Mesendoderm (in vitro differentiated cells): ENCODE measurements around the gene FUT1.

ENCODE experiments used
- DNase-seq: peaks from one replicate; pipeline ENCODE4 v3.0.0; 2013
- H2AK5ac ChIP-seq: 2 replicates; pipeline ENCODE4 v1.6.1; 2013; ENCODE audit warnings: low read length, inconsistent platforms
- H2BK120ac ChIP-seq: 2 replicates; pipeline ENCODE4 v1.6.1; 2013; ENCODE audit warnings: low read depth, mild to moderate bottlenecking, low read length, moderate library complexity, mixed read lengths
- H2BK15ac ChIP-seq: replicated peaks from 2 replicates; pipeline ENCODE4 v1.6.1; 2013; ENCODE audit warnings: low read depth, mild to moderate bottlenecking, moderate library complexity
- H2BK5ac ChIP-seq: 2 replicates; pipeline ENCODE4 v1.6.1; 2013; ENCODE audit warnings: low read length, inconsistent platforms
- H3K18ac ChIP-seq: 2 replicates; pipeline ENCODE4 v1.6.1; 2013; ENCODE audit warnings: mild to moderate bottlenecking, low read length, mixed read lengths
- H3K23ac ChIP-seq: one replicate; pipeline ENCODE4 v1.6.1; 2013; ENCODE audit warnings: low read length
- H3K27ac ChIP-seq: 2 replicates; pipeline ENCODE4 v1.5.1; 2013; ENCODE audit warnings: low read depth, mild to moderate bottlenecking, inconsistent platforms, low read length, moderate library complexity
- H3K27me3 ChIP-seq: 2 replicates; pipeline ENCODE4 v1.6.1; 2013; ENCODE audit warnings: low read length, control low read depth, mild to moderate bottlenecking, inconsistent platforms; ENCODE audit not compliant: insufficient read depth, poor library complexity
- H3K36me3 ChIP-seq: 2 replicates; pipeline ENCODE4 v1.6.1; 2013; ENCODE audit warnings: low read length, inconsistent platforms; ENCODE audit not compliant: control insufficient read depth, insufficient read depth
- H3K4ac ChIP-seq: one replicate; pipeline ENCODE4 v1.6.1; 2013; ENCODE audit warnings: low read depth, mild to moderate bottlenecking, low read length, moderate library complexity
- H3K4me1 ChIP-seq: 2 replicates; pipeline ENCODE4 v1.6.1; 2013; ENCODE audit warnings: low read depth, low read length, inconsistent platforms; ENCODE audit not compliant: control insufficient read depth
- H3K4me2 ChIP-seq: 2 replicates; pipeline ENCODE4 v1.6.1; 2013; ENCODE audit warnings: low read length
- H3K4me3 ChIP-seq: 2 replicates; pipeline ENCODE4 v1.5.1; 2013; ENCODE audit warnings: mild to moderate bottlenecking, low read length
- H3K56ac ChIP-seq: one replicate; pipeline ENCODE4 v1.6.1; 2013; ENCODE audit warnings: low read length
- H3K79me1 ChIP-seq: 2 replicates; pipeline ENCODE4 v1.6.1; 2013; ENCODE audit warnings: low read length, inconsistent platforms
- H3K79me2 ChIP-seq: 2 replicates; pipeline ENCODE4 v1.6.1; 2013; ENCODE audit warnings: mild to moderate bottlenecking, low read length; ENCODE audit not compliant: control insufficient read depth, insufficient read depth
- H3K9ac ChIP-seq: 2 replicates; pipeline ENCODE4 v1.6.1; 2013; ENCODE audit warnings: low read length, inconsistent platforms
- H4K5ac ChIP-seq: one replicate; pipeline ENCODE4 v1.6.1; 2013; ENCODE audit warnings: low read length
- H4K8ac ChIP-seq: one replicate; pipeline ENCODE4 v1.6.1; 2013; ENCODE audit warnings: low read depth, mild to moderate bottlenecking, control low read depth, low read length, moderate library complexity
- WGBS: extraction: QIAGEN DNeasy Blood & Tissue Kit; methylation state at CpG from one replicate; pipeline ENCODE4 v1.1.7; 2013; ENCODE audit warnings: low lambda C conversion rate, missing lambda C conversion rate; ENCODE audit not compliant: insufficient coverage; ENCODE audit errors: extremely low coverage; 5-methylcytosine and 5-hydroxymethylcytosine counted together

The FUT1 gene

DNA sequence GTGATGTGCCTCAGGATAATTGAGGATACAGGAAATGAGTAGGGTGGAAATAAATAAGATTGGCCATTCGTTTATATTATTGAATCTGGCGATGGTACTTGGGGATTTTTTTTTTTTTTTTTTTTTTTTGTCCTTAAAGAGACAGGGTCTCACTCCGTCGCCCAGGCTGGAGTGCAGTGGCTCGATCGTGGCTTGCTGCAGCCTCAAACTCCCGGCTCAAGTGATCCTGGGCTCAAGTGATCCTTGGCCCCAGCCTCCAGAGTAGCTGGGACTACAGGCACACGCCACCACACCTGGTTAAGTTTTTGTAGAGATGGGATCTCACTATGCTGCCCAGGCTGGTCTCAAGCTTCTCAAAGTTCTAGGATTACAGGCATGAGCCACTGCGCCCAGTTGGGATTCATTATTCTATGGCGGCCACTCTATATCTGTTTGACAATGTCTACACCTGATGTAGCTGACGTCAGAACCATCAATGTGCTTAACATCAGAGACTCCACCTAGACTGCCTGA, 30.2 kb downstream of the FUT1 start:
- Histone ChIP-seq H2AK5ac (no peak overlapping the region), H3K79me1 (no peaks in the 10 kb centered on the region), H4K5ac (no peak overlapping the region), H2BK5ac (no peak overlapping the region), H3K27me3 (no peaks in the 10 kb centered on the region), H2BK120ac (no peak overlapping the region), H3K4ac (no peak overlapping the region), H3K4me3 (no peak overlapping the region), H3K36me3 (no peaks in the 10 kb centered on the region), H3K9ac (no peak overlapping the region), H3K4me2 (no peak overlapping the region), H4K8ac (no peak overlapping the region), H3K79me2 (no peaks in the 10 kb centered on the region), H3K27ac (no peak overlapping the region), H3K4me1 (no peaks in the 10 kb centered on the region), H2BK15ac (no peak overlapping the region), H3K23ac (no peak overlapping the region), H3K18ac (no peak overlapping the region), H3K56ac (no peak overlapping the region)
- no CpG with 5 or more reads among the region's 11 CpGs for WGBS
- no peak for DNase-seq

DNA sequence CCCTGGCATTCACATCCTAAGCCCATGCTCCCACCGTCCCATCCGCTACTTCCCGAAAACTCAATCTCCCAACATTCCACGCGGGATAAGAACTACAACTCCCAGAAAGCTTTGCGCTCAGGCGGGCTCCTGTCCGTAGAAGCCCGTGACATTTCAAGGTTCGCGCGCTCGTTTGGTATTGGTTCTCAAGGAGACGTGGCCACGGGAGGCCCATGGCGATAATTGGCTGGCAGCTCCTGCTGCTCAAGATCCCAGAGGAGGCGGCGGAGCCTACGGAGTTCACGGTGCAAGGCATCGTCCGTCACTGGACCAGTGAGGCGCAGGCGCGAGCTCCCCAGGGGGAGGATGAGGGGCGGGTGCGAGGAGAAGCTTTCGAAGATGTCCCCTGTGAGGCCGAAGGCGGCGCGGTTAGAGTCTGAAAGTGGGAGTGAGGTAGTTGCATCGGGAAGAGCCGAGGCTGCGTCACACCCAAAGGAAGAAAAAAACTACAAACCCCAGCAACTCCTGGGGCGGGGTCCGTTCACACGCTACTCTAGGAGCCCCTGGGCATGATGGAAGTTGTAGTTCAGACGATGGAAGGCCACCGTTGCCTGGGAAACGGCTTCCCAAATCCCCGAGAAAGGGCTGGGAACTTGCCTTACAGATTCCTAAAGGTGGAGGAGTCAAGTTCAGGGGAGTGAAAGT, 31.7 kb downstream of the FUT1 start:
- Histone ChIP-seq H3K27ac (no peak overlapping the region), H3K18ac (no peak overlapping the region), H2BK15ac (no peak overlapping the region), H3K9ac (peak overlapping the region; percentile 67), H3K23ac (no peak overlapping the region), H4K8ac (no peak overlapping the region), H3K4ac (no peak overlapping the region), H3K36me3 (no peaks in the 10 kb centered on the region), H3K4me3 (peak overlapping the region; percentile 33), H3K4me1 (peaks cover 4% of the 10 kb centered on the region), H2BK120ac (no peak overlapping the region), H3K56ac (peak overlapping the region; percentile 77), H3K79me2 (no peaks in the 10 kb centered on the region), H3K27me3 (no peaks in the 10 kb centered on the region), H3K4me2 (peak overlapping the region; percentile 44), H3K79me1 (no peaks in the 10 kb centered on the region), H2BK5ac (no peak overlapping the region), H2AK5ac (no peak overlapping the region), H4K5ac (no peak overlapping the region)
- DNase-seq: peak; percentile 100
- no CpG with 5 or more reads among the region's 42 CpGs for WGBS

DNA sequence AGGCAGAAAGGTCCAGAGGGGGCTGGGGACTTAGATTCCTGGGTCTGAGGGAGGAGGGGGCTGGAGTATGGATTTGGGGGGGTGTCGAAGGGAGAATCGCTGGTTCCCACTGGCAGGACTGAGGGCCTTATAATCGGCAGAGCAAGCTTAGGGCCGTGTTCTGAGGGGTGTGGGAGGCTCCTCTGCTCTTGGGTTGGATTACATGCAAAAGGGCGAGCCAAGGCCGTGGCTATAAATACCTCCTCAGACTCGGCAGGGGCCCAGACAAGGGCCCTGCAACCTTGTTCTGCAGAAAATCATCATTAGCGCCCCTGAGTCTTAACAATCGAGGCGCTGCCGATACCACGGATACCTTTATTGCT, 32.2 kb downstream of the FUT1 start:
- no peak overlapping the region for H2BK15ac ChIP-seq
- WGBS: no CpG with 5 or more reads among the region's 12 CpGs
- no peak overlapping the region for H3K4me2 ChIP-seq
- H3K36me3 ChIP-seq: no peaks in the 10 kb centered on the region
- H3K79me2 ChIP-seq: no peaks in the 10 kb centered on the region
- H3K4ac ChIP-seq: no peak overlapping the region
- no peak overlapping the region for H4K8ac ChIP-seq
- no peak overlapping the region for H2AK5ac ChIP-seq
- no peak overlapping the region for H3K56ac ChIP-seq
- no peak overlapping the region for H2BK5ac ChIP-seq
- no peak overlapping the region for H3K27ac ChIP-seq
- H3K23ac ChIP-seq: no peak overlapping the region
- H3K4me1 ChIP-seq: peaks cover 4% of the 10 kb centered on the region
- H3K9ac ChIP-seq: no peak overlapping the region
- no peaks in the 10 kb centered on the region for H3K79me1 ChIP-seq
- H3K27me3 ChIP-seq: no peaks in the 10 kb centered on the region
- no peak overlapping the region for H3K4me3 ChIP-seq
- H4K5ac ChIP-seq: no peak overlapping the region
- no peak overlapping the region for H3K18ac ChIP-seq
- DNase-seq: no peak
- H2BK120ac ChIP-seq: no peak overlapping the region

DNA sequence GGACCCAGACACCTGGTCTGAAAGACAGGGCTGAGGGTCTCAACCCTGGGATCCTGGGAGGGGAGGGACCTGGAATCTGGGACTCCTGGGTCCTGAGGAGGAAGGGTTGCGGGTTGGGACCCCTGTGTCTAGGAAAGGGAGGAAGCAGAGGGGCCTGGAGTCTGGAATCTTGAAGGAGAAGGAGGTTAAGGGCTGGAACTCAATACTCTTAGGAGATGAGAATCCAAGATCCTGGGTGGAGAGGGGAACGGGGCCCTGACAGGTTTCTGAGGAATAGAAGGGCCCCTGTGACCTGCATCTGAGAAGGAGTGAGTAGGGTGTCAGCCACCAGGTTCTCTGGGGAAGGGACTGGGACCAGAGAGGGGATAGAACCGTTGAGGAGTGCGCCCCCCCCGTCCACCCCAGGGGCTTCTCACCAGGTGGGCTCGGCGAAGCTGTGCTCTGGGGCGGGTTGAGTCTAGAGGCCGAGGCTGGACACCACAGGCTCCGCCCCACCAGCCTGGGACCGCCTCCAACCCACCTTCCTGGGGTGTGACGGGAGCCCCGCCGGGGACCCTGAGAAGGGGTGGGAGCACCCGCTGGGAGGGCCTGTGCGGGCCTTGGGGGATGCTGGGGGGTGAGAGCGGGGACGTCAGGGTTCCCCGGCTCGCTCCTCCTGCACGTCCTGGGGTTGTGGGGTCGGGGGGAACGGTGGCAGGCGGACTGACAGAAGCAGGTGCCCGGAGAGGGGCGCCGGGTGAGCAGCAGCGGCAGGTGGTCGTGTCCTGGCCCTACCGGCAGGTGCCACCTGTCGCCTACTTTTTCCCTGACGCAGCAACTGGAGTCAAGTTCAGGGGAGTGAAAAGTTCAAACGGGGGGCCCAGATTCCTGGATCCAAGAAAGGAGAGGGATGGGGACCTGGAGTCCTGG, 32.9 kb downstream of the FUT1 start, which contains the start of gene MAMSTR:
TSS of gene MAMSTR (minus strand) at position 463 of the 909 bp plus-strand sequence. CDS start 694 bp downstream, outside the sequence.
- no peak within 1 kb of the TSS for H2BK5ac ChIP-seq
- H3K27me3 ChIP-seq: no peaks in the 10 kb centered on the region
- no peak within 1 kb of the TSS for H2BK15ac ChIP-seq
- DNase-seq: no peak
- no peak within 1 kb of the TSS for H3K56ac ChIP-seq
- no peak within 1 kb of the TSS for H3K4me2 ChIP-seq
- H4K5ac ChIP-seq: no peak within 1 kb of the TSS
- H4K8ac ChIP-seq: no peak within 1 kb of the TSS
- no peaks in the 10 kb centered on the region for H3K79me1 ChIP-seq
- H2AK5ac ChIP-seq: peak within 1 kb of the TSS; percentile 12
- no peak within 1 kb of the TSS for H3K4ac ChIP-seq
- no peaks in the 10 kb centered on the region for H3K36me3 ChIP-seq
- WGBS: no CpG with 5 or more reads among the region's 33 CpGs
- no peak within 1 kb of the TSS for H3K27ac ChIP-seq
- no peak within 1 kb of the TSS for H3K23ac ChIP-seq
- H2BK120ac ChIP-seq: no peak within 1 kb of the TSS
- no peak within 1 kb of the TSS for H3K9ac ChIP-seq
- no peaks in the 10 kb centered on the region for H3K79me2 ChIP-seq
- H3K18ac ChIP-seq: no peak within 1 kb of the TSS
- no peak within 1 kb of the TSS for H3K4me3 ChIP-seq
- H3K4me1 ChIP-seq: peaks cover 4% of the 10 kb centered on the region

DNA sequence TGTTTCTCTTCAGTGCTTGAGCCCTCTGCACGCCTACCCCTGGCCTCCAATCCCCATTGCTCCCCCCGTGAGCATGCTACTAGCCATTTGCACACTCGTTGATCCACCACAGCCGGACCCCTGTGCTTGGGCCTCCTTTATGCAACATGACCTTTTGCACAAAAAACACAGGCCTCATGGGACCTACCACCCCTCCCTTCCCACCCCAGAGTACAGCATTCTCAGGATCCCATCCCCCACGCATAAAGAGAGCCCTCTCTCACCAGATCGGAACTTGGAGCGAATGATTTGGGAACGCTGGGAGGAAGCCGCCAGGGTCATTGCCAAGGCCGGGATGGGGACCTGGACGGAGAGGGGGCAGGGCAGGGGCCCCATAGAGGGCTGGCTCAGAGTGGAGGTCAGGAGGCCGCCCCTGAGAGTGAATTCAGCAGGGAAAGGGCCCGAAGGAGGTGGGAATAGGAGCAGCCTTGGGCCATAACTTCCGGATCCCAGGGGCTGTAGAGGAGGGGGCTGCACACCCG, 33.7 kb downstream of the FUT1 start:
- no CpG with 5 or more reads among the region's 15 CpGs for WGBS
- Histone ChIP-seq H3K9ac (no peak overlapping the region), H3K18ac (no peak overlapping the region), H3K79me1 (no peaks in the 10 kb centered on the region), H2BK15ac (no peak overlapping the region), H3K23ac (no peak overlapping the region), H3K4me2 (no peak overlapping the region), H4K8ac (no peak overlapping the region), H2BK5ac (no peak overlapping the region), H3K36me3 (no peaks in the 10 kb centered on the region), H3K56ac (no peak overlapping the region), H3K79me2 (no peaks in the 10 kb centered on the region), H2BK120ac (no peak overlapping the region), H3K4me3 (no peak overlapping the region), H4K5ac (no peak overlapping the region), H2AK5ac (no peak overlapping the region), H3K4me1 (peaks cover 4% of the 10 kb centered on the region), H3K27me3 (no peaks in the 10 kb centered on the region), H3K4ac (no peak overlapping the region), H3K27ac (no peak overlapping the region)
- peak; percentile 39 for DNase-seq
